Omental fat pad (tissue), 4 donors: Measurements from ENCODE around the gene FAM53A. TPM values are rescaled to one million over a fixed set of nuclear protein-coding genes. Genes with fewer than 3 reads are reported as not detected.
"Not testable (repeated sequence)": the region's sequence is repeated elsewhere in the genome, so short reads cannot be mapped to it uniquely, and the experiment has no call there.

Source experiments
- ATAC-seq: fragments of 150-250 bp; one replicate; pipeline ENCODE4 v1.9.1; 2016; ENCODE audit warnings: mild to moderate bottlenecking, moderate library complexity; ENCODE audit not compliant: low FRiP score
- DNase-seq: peaks from one replicate; pipeline ENCODE4 v3.0.0-alpha.2; 2019; ENCODE audit warnings: low spot score
- CTCF ChIP-seq, 3 donors: fragments of 450-650 bp; IDR thresholded peaks; one replicate each; pipeline ENCODE4 v1.5.1; 2016 to 2017; ENCODE audit warnings: antibody characterized with exemption in 3 of 3, mild to moderate bottlenecking in 3 of 3, moderate library complexity in 2 of 3
- total RNA-seq, 4 donors: library from RNA; depleted of rRNA; stranded (reverse); fragments of >200 nt; gene quantifications; one replicate each; pipeline ENCODE4 v1.1.0, GENCODE V29; 2016

The FAM53A gene
- total RNA-seq, 4 donors from 2014 or later: 2.0 to 10.9 (median 5.6) TPM

GRCh38 chr4:1642196-1642951, 41.7 kb downstream of the FAM53A start:
- DNase-seq (no peak), ATAC-seq (no peak)
- no peak for TF ChIP-seq CTCF (IDR thresholded peaks at IDR 0.05)

- no peak for TF ChIP-seq CTCF (IDR thresholded peaks at IDR 0.05)
These were observed 42.4 kb downstream of the FAM53A start for GRCh38 chr4:1641671-1642070.

GRCh38 chr4:1640716-1641503, 43.2 kb downstream of the FAM53A start:
- not testable (repeated sequence) for DNase-seq, ATAC-seq

More at GRCh38 chr4:1641671-1642070, 42.4 kb downstream of the FAM53A start:
- no peak for ATAC-seq
- DNase-seq: no peak

- DNase-seq (no peak), ATAC-seq (no peak)
- TF ChIP-seq CTCF (IDR thresholded peaks at IDR 0.05): no peak
These were observed 43.9 kb downstream of the FAM53A start for GRCh38 chr4:1640190-1640589.

- ATAC-seq: no peak
These were observed 44.7 kb downstream of the FAM53A start for GRCh38 chr4:1639299-1639868.

GRCh38 chr4:1638873-1639272, 45.2 kb downstream of the FAM53A start:
- DNase-seq (no peak), ATAC-seq (no peak)
- TF ChIP-seq CTCF (IDR thresholded peaks at IDR 0.05): no peak

More at GRCh38 chr4:1639299-1639868, 44.7 kb downstream of the FAM53A start:
- no peak for TF ChIP-seq CTCF (IDR thresholded peaks at IDR 0.05)
- DNase-seq: no peak

- DNase-seq: no peak
- no peak for ATAC-seq
- TF ChIP-seq CTCF (IDR thresholded peaks at IDR 0.05): no peak
These were observed 45.9 kb downstream of the FAM53A start for GRCh38 chr4:1638272-1638598.
